ENCODE results near the gene APOOL. TPM values are rescaled to one million over a fixed set of nuclear protein-coding genes. Genes with fewer than 3 reads are reported as not detected.
"Not testable (repeated sequence)": the region's sequence is repeated elsewhere in the genome, so short reads cannot be mapped to it uniquely, and the experiment has no call there.

Gene APOOL
- total and polyA plus RNA-seq, 4 experiments from 2014 or later = 3.1 to 8.8 (median 5.6) TPM

DNA sequence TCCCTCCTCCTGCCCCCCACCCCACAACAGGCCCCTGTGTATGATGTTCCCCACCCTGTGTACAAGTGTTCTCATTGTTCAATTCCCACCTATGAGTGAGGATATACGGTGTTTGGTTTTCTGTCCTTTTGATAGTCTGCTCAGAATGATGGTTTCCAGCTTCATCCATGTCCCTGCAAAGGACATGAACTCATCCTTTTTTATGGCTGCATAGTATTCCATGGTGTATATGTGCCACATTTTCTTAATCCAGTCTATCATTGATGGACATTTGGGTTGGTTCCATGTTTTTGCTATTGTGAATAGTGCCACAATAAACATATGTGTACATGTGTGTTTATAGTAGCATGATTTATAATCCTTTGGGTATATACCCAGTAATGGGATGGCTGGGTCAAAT is 73.6 kb downstream of the APOOL start:
- DNase-seq; intact Hi-C loops (cut with micrococcal nuclease); H3K4me1 ChIP-seq (ENCODE audit: insufficient read depth, low read length); H3K4me1 Mint-ChIP-seq; CTCF ChIA-PET (ENCODE audit: partially characterized antibody); H3K36me3 ChIP-seq (ENCODE audit: insufficient read depth, low read length); H3K27me3 ChIP-seq (ENCODE audit: insufficient read depth, low read length); H3K9me3 ChIP-seq (ENCODE audit: control insufficient read depth in 1 of 2, low read length in 2 of 2); H3K27me3 Mint-ChIP-seq; H3K4me3 ChIP-seq (ENCODE audit: low read length in 2 of 2); H3K27ac Mint-ChIP-seq; H3K4me3 Mint-ChIP-seq; H3K27ac ChIP-seq (ENCODE audit: low read depth, low read length); H3K9me3 Mint-ChIP-seq; POLR2A ChIA-PET (ENCODE audit: partially characterized antibody): not testable (repeated sequence)
- peaks cover 16 to 22% of the 10 kb centered on the region in 2 donors for H3K36me3 Mint-ChIP-seq

DNA sequence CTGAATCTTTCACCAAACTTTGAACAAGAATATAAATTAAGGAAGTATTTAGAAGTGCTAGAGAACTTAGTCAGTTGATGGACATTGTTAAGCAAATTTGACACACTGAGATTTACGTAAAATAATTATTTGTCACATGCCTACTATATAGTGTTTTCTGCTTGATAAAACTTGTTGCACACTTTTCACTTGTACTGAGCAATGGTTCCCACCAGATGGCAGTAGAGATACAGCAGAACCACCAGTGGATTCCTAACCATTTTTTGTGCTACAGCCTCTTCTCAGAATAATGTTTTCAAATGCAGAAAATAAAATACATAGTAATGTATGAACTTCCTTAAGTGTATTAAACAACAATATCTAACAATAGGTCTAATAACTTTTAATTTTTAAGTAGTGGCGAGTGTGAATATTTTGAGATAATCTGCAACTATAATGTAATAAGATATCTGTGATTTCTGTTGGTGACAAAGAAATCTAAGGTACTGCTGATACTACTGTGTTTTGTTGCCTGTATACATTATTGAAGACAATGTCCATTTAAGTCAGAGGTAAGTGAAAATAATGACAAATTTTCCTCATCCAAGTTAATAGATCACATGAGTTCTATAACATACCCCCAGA is 81.2 kb downstream of the APOOL start:
- ChIA-PET POLR2A (ENCODE audit: partially characterized antibody) (no interaction called here), CTCF (ENCODE audit: partially characterized antibody) (interaction anchor here (1.2 to 1.9 kb wide), 3 partner anchors 10 to 28 kb away, joined by 3 to 6 read pairs (median 4); no protein-coding TSS in a partner anchor)
- Mint-ChIP-seq H3K9me3 (peaks cover 0 to 1% (median 0%) of the 10 kb centered on the region in 8 donors), H3K27ac (no peak overlapping the region), H3K27me3 (no peaks in the 10 kb centered on the region), H3K4me3 (no peak overlapping the region), H3K4me1 (peaks cover 0 to 3% (median 0%) of the 10 kb centered on the region in 4 donors), H3K36me3 (peaks cover 18 to 29% of the 10 kb centered on the region in 2 donors)
- Histone ChIP-seq H3K4me3 (ENCODE audit: low read length in 2 of 2) (no peak overlapping the region), H3K9me3 (ENCODE audit: control insufficient read depth in 1 of 2, low read length in 2 of 2) (no peaks in the 10 kb centered on the region), H3K27me3 (ENCODE audit: insufficient read depth, low read length) (no peaks in the 10 kb centered on the region), H3K36me3 (ENCODE audit: insufficient read depth, low read length) (no peaks in the 10 kb centered on the region), H3K4me1 (ENCODE audit: insufficient read depth, low read length) (no peaks in the 10 kb centered on the region), H3K27ac (ENCODE audit: low read depth, low read length) (no peak overlapping the region)
- intact Hi-C loops (cut with micrococcal nuclease) = no loop called here
- DNase-seq = peak in 4 of 5 donors; percentile 23 to 34 (median 30)

DNA sequence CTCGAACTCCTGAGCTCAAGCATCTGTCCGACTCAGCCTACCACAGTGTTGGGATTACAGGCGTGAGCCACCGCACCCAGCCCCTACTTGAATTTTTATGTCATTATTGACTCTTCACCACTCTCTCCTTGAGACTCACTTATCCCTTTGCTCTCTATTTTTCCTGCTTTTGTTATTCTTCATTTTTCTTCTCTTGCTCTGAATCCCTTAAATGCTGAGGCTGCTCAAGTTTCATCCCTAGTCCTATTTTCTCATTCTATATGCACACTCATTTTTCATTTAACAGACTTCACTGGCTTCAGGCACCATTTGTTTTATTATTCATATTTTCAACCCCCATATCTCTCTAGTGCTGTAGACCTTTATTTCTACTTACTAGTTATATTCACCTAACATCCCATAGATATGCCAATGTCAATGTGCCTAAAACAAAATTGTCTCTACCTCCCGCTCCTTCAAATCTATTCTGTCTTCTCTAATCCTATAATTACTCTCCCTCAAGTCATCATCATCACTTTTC is 85.7 kb downstream of the APOOL start:
- intact Hi-C loops (cut with micrococcal nuclease) = no loop called here
- H3K4me1 ChIP-seq (ENCODE audit: insufficient read depth, low read length) = no peaks in the 10 kb centered on the region
- Mint-ChIP-seq H3K9me3 (no peaks in the 10 kb centered on the region), H3K4me1 (no peaks in the 10 kb centered on the region), H3K4me3 (no peak overlapping the region), H3K27ac (no peak overlapping the region), H3K36me3 (peaks cover 25 to 38% of the 10 kb centered on the region in 2 donors), H3K27me3 (no peaks in the 10 kb centered on the region)
- no peaks in the 10 kb centered on the region for H3K36me3 ChIP-seq (ENCODE audit: insufficient read depth, low read length)
- ChIA-PET CTCF (ENCODE audit: partially characterized antibody) (no interaction called here), POLR2A (ENCODE audit: partially characterized antibody) (no interaction called here)
- DNase-seq = no peak
- H3K27ac ChIP-seq (ENCODE audit: low read depth, low read length) = no peak overlapping the region
- no peak overlapping the region for H3K4me3 ChIP-seq (ENCODE audit: low read length in 2 of 2)
- no peaks in the 10 kb centered on the region for H3K9me3 ChIP-seq (ENCODE audit: control insufficient read depth in 1 of 2, low read length in 2 of 2)
- no peaks in the 10 kb centered on the region for H3K27me3 ChIP-seq (ENCODE audit: insufficient read depth, low read length)

DNA sequence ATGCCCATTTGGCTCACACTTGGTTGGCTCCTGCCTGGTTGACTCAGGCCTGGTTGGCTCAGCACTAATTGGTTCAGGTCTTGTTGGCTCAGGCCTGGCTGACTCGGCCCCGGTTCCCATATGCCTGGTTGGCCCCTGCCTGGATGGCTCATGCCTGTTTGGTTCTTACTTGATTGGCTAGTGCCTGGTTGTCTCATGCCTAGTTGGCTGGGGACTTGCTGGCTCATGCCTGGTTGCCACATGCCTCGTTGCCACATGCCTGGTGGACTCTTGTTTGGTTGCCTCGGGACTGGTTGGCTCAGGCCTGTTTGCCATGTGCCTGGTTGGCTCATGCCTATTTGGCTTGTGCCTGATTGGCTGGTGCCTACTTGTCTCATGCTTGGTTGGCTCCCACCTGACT is 103.7 kb downstream of the APOOL start:
- Histone ChIP-seq H3K36me3 (ENCODE audit: insufficient read depth, low read length) (no peaks in the 10 kb centered on the region), H3K4me1 (ENCODE audit: insufficient read depth, low read length) (no peaks in the 10 kb centered on the region), H3K27ac (ENCODE audit: low read depth, low read length) (no peak overlapping the region), H3K27me3 (ENCODE audit: insufficient read depth, low read length) (no peaks in the 10 kb centered on the region), H3K9me3 (ENCODE audit: control insufficient read depth in 1 of 2, low read length in 2 of 2) (no peaks in the 10 kb centered on the region), H3K4me3 (ENCODE audit: low read length in 2 of 2) (no peak overlapping the region)
- Mint-ChIP-seq H3K4me1 (no peaks in the 10 kb centered on the region), H3K36me3 (no peaks in the 10 kb centered on the region), H3K27me3 (no peaks in the 10 kb centered on the region), H3K27ac (no peak overlapping the region), H3K4me3 (no peak overlapping the region), H3K9me3 (no peaks in the 10 kb centered on the region)
- no peak for DNase-seq
- POLR2A ChIA-PET (ENCODE audit: partially characterized antibody) = no interaction called here
- CTCF ChIA-PET (ENCODE audit: partially characterized antibody) = no interaction called here
- intact Hi-C loops (cut with micrococcal nuclease) = no loop called here

DNA sequence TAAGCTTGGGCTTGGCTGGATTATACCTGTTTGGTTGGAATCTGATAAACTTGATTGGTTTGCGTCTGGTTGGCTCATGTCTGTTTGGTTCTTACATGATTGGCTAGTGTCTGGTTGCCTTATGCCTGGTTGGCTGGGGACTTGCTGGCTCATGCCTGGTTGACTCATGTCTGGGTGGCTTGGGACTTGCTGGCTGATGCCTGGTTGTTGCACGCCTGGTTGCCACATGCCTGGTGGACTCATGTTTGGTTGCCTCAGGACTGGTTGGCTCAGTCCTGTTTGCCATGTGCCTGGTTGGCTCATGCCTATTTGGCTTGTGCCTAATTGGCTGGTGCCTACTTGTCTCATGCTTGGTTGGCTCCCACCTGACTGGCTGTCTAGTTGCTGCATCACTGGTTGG is 104.5 kb downstream of the APOOL start:
- no peak overlapping the region for H3K27ac ChIP-seq (ENCODE audit: low read depth, low read length)
- no peak overlapping the region for H3K4me3 ChIP-seq (ENCODE audit: low read length in 2 of 2)
- intact Hi-C loops (cut with micrococcal nuclease) = no loop called here
- H3K4me1 ChIP-seq (ENCODE audit: insufficient read depth, low read length) = no peaks in the 10 kb centered on the region
- H3K9me3 Mint-ChIP-seq = no peaks in the 10 kb centered on the region
- no peak for DNase-seq
- no peaks in the 10 kb centered on the region for H3K27me3 ChIP-seq (ENCODE audit: insufficient read depth, low read length)
- H3K4me1 Mint-ChIP-seq = no peaks in the 10 kb centered on the region
- H3K27ac Mint-ChIP-seq = no peak overlapping the region
- no peaks in the 10 kb centered on the region for H3K36me3 ChIP-seq (ENCODE audit: insufficient read depth, low read length)
- H3K36me3 Mint-ChIP-seq = no peaks in the 10 kb centered on the region
- peaks cover 0 to 2% of the 10 kb centered on the region in 2 donors for H3K27me3 Mint-ChIP-seq
- POLR2A ChIA-PET (ENCODE audit: partially characterized antibody) = no interaction called here
- H3K4me3 Mint-ChIP-seq = no peak overlapping the region
- CTCF ChIA-PET (ENCODE audit: partially characterized antibody) = no interaction called here
- no peaks in the 10 kb centered on the region for H3K9me3 ChIP-seq (ENCODE audit: control insufficient read depth in 1 of 2, low read length in 2 of 2)

DNA sequence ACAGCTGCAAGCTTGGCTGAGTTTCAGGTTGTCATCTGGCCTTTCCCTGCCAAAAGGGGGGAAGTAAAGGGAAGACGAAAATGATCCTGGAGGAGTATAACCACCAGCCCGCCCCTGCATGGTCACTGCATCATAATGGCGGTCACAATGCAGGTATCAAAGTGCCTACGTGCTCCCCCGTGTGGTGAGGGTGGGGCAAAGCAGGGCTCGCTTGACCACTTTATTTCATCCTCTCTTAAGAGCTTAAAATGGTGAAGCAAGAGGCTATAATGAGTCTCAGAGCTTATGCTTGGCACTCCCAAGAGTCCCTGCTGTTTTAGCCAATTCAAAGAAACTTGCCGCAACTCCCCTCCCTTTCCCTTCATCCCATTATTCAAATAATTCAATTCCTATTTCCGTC is 105.6 kb downstream of the APOOL start:
- Mint-ChIP-seq H3K27ac (no peak overlapping the region), H3K4me3 (no peak overlapping the region), H3K36me3 (no peaks in the 10 kb centered on the region), H3K27me3 (peaks cover 0 to 2% of the 10 kb centered on the region in 2 donors), H3K4me1 (no peaks in the 10 kb centered on the region), H3K9me3 (no peaks in the 10 kb centered on the region)
- ChIA-PET POLR2A (ENCODE audit: partially characterized antibody) (no interaction called here), CTCF (ENCODE audit: partially characterized antibody) (no interaction called here)
- H3K27ac ChIP-seq (ENCODE audit: low read depth, low read length) = no peak overlapping the region
- no peaks in the 10 kb centered on the region for H3K36me3 ChIP-seq (ENCODE audit: insufficient read depth, low read length)
- H3K4me1 ChIP-seq (ENCODE audit: insufficient read depth, low read length) = no peaks in the 10 kb centered on the region
- intact Hi-C loops (cut with micrococcal nuclease) = no loop called here
- no peaks in the 10 kb centered on the region for H3K27me3 ChIP-seq (ENCODE audit: insufficient read depth, low read length)
- no peak for DNase-seq
- no peak overlapping the region for H3K4me3 ChIP-seq (ENCODE audit: low read length in 2 of 2)
- no peaks in the 10 kb centered on the region for H3K9me3 ChIP-seq (ENCODE audit: control insufficient read depth in 1 of 2, low read length in 2 of 2)

DNA sequence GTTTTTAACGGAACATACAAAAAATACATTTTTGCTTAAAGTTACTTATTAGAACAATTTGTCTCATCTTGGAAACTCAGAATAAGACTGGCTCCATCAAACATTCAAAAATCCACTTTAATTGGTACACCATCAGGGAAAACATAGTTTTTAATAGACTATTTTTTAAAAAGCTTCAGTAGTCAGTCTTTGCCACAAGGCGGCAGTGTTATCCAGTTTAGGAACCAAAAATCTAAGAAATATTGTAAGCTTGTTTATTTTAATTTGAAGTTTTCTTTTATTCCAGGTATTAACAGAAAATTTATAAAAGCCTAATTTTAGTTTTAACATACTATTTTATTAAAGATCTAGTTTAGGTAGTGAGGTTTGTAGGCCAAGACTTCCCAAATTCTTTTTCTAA is 107.7 kb downstream of the APOOL start:
- Mint-ChIP-seq H3K27me3 (peaks cover 0 to 2% of the 10 kb centered on the region in 2 donors), H3K4me3 (no peak overlapping the region)
- CTCF ChIA-PET (ENCODE audit: partially characterized antibody) = interaction anchor here (1.3 kb wide), 1 partner anchor 34 kb away, joined by 3 read pairs; no protein-coding TSS in a partner anchor

More for the DNA sequence above, 107.7 kb downstream of the APOOL start:
- H3K4me1 ChIP-seq (ENCODE audit: insufficient read depth, low read length) = no peaks in the 10 kb centered on the region
- H3K4me3 ChIP-seq (ENCODE audit: low read length in 2 of 2) = no peak overlapping the region
- no peaks in the 10 kb centered on the region for H3K36me3 ChIP-seq (ENCODE audit: insufficient read depth, low read length)
- H3K27me3 ChIP-seq (ENCODE audit: insufficient read depth, low read length) = no peaks in the 10 kb centered on the region
- no peak overlapping the region for H3K27ac ChIP-seq (ENCODE audit: low read depth, low read length)
- DNase-seq = peak in 2 of 5 donors; percentile 2 to 7
- no peaks in the 10 kb centered on the region for H3K9me3 ChIP-seq (ENCODE audit: control insufficient read depth in 1 of 2, low read length in 2 of 2)
- no peak overlapping the region for H3K27ac Mint-ChIP-seq
- POLR2A ChIA-PET (ENCODE audit: partially characterized antibody) = no interaction called here
- intact Hi-C loops (cut with micrococcal nuclease) = no loop called here
- H3K9me3 Mint-ChIP-seq = no peaks in the 10 kb centered on the region
- H3K4me1 Mint-ChIP-seq = no peaks in the 10 kb centered on the region
- no peaks in the 10 kb centered on the region for H3K36me3 Mint-ChIP-seq
